GM19043 (cell line): ENCODE measurements around the gene ALX4.

Experiments used
- ATAC-seq: cut with Tn5 transposase; IDR thresholded peaks from one replicate; pipeline ENCODE4 v1.9.1; 2021; ENCODE audit warnings: low read depth; ENCODE audit not compliant: unreplicated experiment

Gene ALX4

GRCh38 chr11:44219830-44220796 is 89.8 kb downstream of the ALX4 start:
- ATAC-seq = no peak

GRCh38 chr11:44217432-44217831 is 92.5 kb downstream of the ALX4 start:
- no peak for ATAC-seq

- ATAC-seq = no peak
These were observed 96.8 kb downstream of the ALX4 start for GRCh38 chr11:44213148-44213547.

GRCh38 chr11:44212128-44212527 is 97.8 kb downstream of the ALX4 start:
- no peak for ATAC-seq
